H9 (cell line): Measurements from ENCODE around the gene IDE. TPM values are rescaled to one million over a fixed set of nuclear protein-coding genes. Genes with fewer than 3 reads are reported as not detected.

ENCODE experiments used
- DNase-seq: peaks from one replicate; pipeline ENCODE4 v3.0.0-alpha.2; 2017
- H2AFZ ChIP-seq: one replicate; pipeline ENCODE4 v1.6.1; 2013; ENCODE audit warnings: mild to moderate bottlenecking, low read length, control low read depth, moderate library complexity
- H2AK5ac ChIP-seq: 2 replicates; pipeline ENCODE4 v1.6.1; 2013; ENCODE audit warnings: low read length, control low read depth, mixed read lengths; ENCODE audit not compliant: insufficient read length
- H2BK120ac ChIP-seq: one replicate; pipeline ENCODE4 v1.6.1; 2013; ENCODE audit warnings: low read depth, mild to moderate bottlenecking, low read length, control low read depth, inconsistent platforms; ENCODE audit not compliant: poor library complexity, severe bottlenecking
- H2BK12ac ChIP-seq: 2 replicates; pipeline ENCODE4 v1.6.1; 2013; ENCODE audit warnings: low read length, control low read depth, mixed read lengths, low read depth; ENCODE audit not compliant: insufficient read length
- H2BK15ac ChIP-seq: 2 replicates; pipeline ENCODE4 v1.6.1; 2013; ENCODE audit warnings: low read depth, low read length, control low read depth
- H2BK20ac ChIP-seq: one replicate; pipeline ENCODE4 v1.6.1; 2013; ENCODE audit warnings: low read depth, mild to moderate bottlenecking, low read length, control low read depth, inconsistent platforms; ENCODE audit not compliant: poor library complexity, severe bottlenecking
- H2BK5ac ChIP-seq: 2 replicates; pipeline ENCODE4 v1.6.1; 2013; ENCODE audit warnings: low read length, control low read depth, mixed read lengths; ENCODE audit not compliant: insufficient read length
- H3K14ac ChIP-seq: 2 replicates; pipeline ENCODE4 v1.6.1; 2013; ENCODE audit warnings: low read length, control low read depth; ENCODE audit not compliant: insufficient read depth
- H3K18ac ChIP-seq: 2 replicates; pipeline ENCODE4 v1.6.1; 2013; ENCODE audit warnings: low read depth, mild to moderate bottlenecking, mixed read lengths, low read length, control low read depth; ENCODE audit not compliant: insufficient read length
- H3K23ac ChIP-seq: 2 replicates; pipeline ENCODE4 v1.6.1; 2013; ENCODE audit warnings: low read length, control low read depth, mixed read lengths, low read depth; ENCODE audit not compliant: insufficient read length
- H3K23me2 ChIP-seq: 2 replicates; pipeline ENCODE4 v1.6.1; 2013; ENCODE audit warnings: low read depth, mild to moderate bottlenecking, mixed read lengths, low read length, control low read depth; ENCODE audit not compliant: insufficient read length, poor library complexity, severe bottlenecking
- H3K27ac ChIP-seq: 2 replicates; pipeline ENCODE4 v1.5.1; 2013; ENCODE audit warnings: low read length, control low read depth, mixed read lengths, low read depth; ENCODE audit not compliant: insufficient read length
- H3K27me3 ChIP-seq: 2 replicates; pipeline ENCODE4 v1.6.1; 2013; ENCODE audit warnings: low read length, control low read depth, inconsistent platforms; ENCODE audit not compliant: insufficient read depth
- H3K4ac ChIP-seq: 2 replicates; pipeline ENCODE4 v1.6.1; 2013; ENCODE audit warnings: low read depth, mild to moderate bottlenecking, control low read depth, inconsistent platforms, low read length, moderate library complexity
- H3K4me1 ChIP-seq: 2 replicates; pipeline ENCODE4 v1.6.1; 2013; ENCODE audit warnings: low read length, control low read depth, inconsistent platforms; ENCODE audit not compliant: insufficient read depth
- H3K4me2 ChIP-seq: 2 replicates; pipeline ENCODE4 v1.6.1; 2013; ENCODE audit warnings: low read length, control low read depth, mixed read lengths; ENCODE audit not compliant: insufficient read length, insufficient read depth
- H3K56ac ChIP-seq: 2 replicates; pipeline ENCODE4 v1.6.1; 2013; ENCODE audit warnings: low read depth, mild to moderate bottlenecking, mixed read lengths, low read length, control low read depth; ENCODE audit not compliant: insufficient read length
- H3K79me1 ChIP-seq: 2 replicates; pipeline ENCODE4 v1.6.1; 2013; ENCODE audit warnings: low read depth, mild to moderate bottlenecking, moderate library complexity, low read length, control low read depth, inconsistent platforms; ENCODE audit not compliant: insufficient read depth, poor library complexity, severe bottlenecking
- H3K79me2 ChIP-seq: 2 replicates; pipeline ENCODE4 v1.6.1; 2013; ENCODE audit warnings: low read length, control low read depth, inconsistent platforms; ENCODE audit not compliant: insufficient read depth
- H3K9ac ChIP-seq: 2 replicates; pipeline ENCODE4 v1.6.1; 2013; ENCODE audit warnings: low read length, control low read depth, mixed read lengths; ENCODE audit not compliant: insufficient read length; ENCODE audit errors: extremely low read depth
- H3K9me3 ChIP-seq: one replicate; pipeline ENCODE4 v1.6.1; 2013; ENCODE audit warnings: low read depth, low read length, inconsistent platforms; ENCODE audit not compliant: control insufficient read depth
- H3T11ph ChIP-seq: one replicate; pipeline ENCODE4 v1.6.1; 2013; ENCODE audit warnings: mild to moderate bottlenecking, low read length, control low read depth, inconsistent platforms
- H4K20me1 ChIP-seq: one replicate; pipeline ENCODE4 v1.6.1; 2013; ENCODE audit not compliant: control insufficient read depth, insufficient read length, insufficient read depth
- H4K5ac ChIP-seq: 2 replicates; pipeline ENCODE4 v1.6.1; 2013; ENCODE audit warnings: low read depth, mild to moderate bottlenecking, mixed read lengths, low read length, control low read depth; ENCODE audit not compliant: insufficient read length
- H4K8ac ChIP-seq: replicated peaks from 2 replicates; pipeline ENCODE4 v1.6.1; 2013; ENCODE audit warnings: low read length, control low read depth, mixed read lengths, low read depth; ENCODE audit not compliant: insufficient read length
- H4K91ac ChIP-seq: 2 replicates; pipeline ENCODE4 v1.6.1; 2013; ENCODE audit warnings: low read depth, mild to moderate bottlenecking, moderate library complexity, mixed read lengths, low read length, control low read depth; ENCODE audit not compliant: insufficient read length
- H3K27ac Mint-ChIP-seq, 3 experiments: 2 replicates in 2 of 3; 3 replicates in 1 of 3; pipeline ENCODE4 v1.8.0; 2020 to 2021; ENCODE audit warnings: mixed read lengths in 3 of 3, mild to moderate bottlenecking in 1 of 3, moderate library complexity in 1 of 3
- H3K27me3 Mint-ChIP-seq: 2 replicates; pipeline ENCODE4 v1.8.0; 2021; ENCODE audit warnings: low read depth, mild to moderate bottlenecking, moderate library complexity, mixed read lengths
- H3K36me3 Mint-ChIP-seq, 3 experiments: 2 replicates in 2 of 3; 3 replicates in 1 of 3; pipeline ENCODE4 v1.8.0; 2020 to 2021; ENCODE audit warnings: low read depth in 3 of 3, mixed read lengths in 3 of 3; ENCODE audit not compliant: insufficient read depth in 1 of 3
- H3K4me1 Mint-ChIP-seq, 2 experiments: 2 replicates each; pipeline ENCODE4 v1.8.0; 2020; ENCODE audit warnings: mixed read lengths in 2 of 2
- H3K4me3 Mint-ChIP-seq, 2 experiments: 2 replicates in 1 of 2; 3 replicates in 1 of 2; pipeline ENCODE4 v1.8.0; 2020 to 2021; ENCODE audit warnings: mild to moderate bottlenecking in 2 of 2, mixed read lengths in 2 of 2, moderate library complexity in 1 of 2
- H3K9me3 Mint-ChIP-seq, 2 experiments: 2 replicates in 1 of 2; 3 replicates in 1 of 2; pipeline ENCODE4 v1.8.0; 2020; ENCODE audit warnings: mild to moderate bottlenecking in 2 of 2, mixed read lengths in 2 of 2, moderate library complexity in 1 of 2
- CTCF ChIP-seq: fragments of 200-600 bp; sonication (generic); conservative IDR thresholded peaks from 3 replicates; pipeline ENCODE4 v1.8.0; 2021; ENCODE audit warnings: antibody characterized with exemption, mild to moderate bottlenecking
- WGBS: extraction: QIAGEN DNeasy Blood & Tissue Kit; methylation state at CpG from one replicate; pipeline ENCODE4 v1.1.7; 2013; ENCODE audit warnings: missing lambda C conversion rate, low lambda C conversion rate, mixed read lengths; ENCODE audit not compliant: insufficient read length; ENCODE audit errors: extremely low coverage; 5-methylcytosine and 5-hydroxymethylcytosine counted together
- total RNA-seq: library from RNA; stranded (reverse); gene quantifications from 2 replicates; pipeline ENCODE4 v1.2.1, GENCODE V29; 2021

The IDE gene
- total RNA-seq, 1 experiment from 2014 or later, result 48.9 TPM

GRCh38 chr10:92420546-92421275 lies 153.2 kb downstream of the IDE start:
- H3K23me2 ChIP-seq, result peaks cover 4% of the 10 kb centered on the region
- H3K18ac ChIP-seq, result no peak overlapping the region
- H2AFZ ChIP-seq, result no peak overlapping the region
- no CpG with 5 or more reads among the region's 46 CpGs for WGBS
- no peak overlapping the region for H3T11ph ChIP-seq
- H3K4me1 ChIP-seq, result no peaks in the 10 kb centered on the region
- no peak overlapping the region for H3K4me2 ChIP-seq
- no peak overlapping the region for H4K5ac ChIP-seq
- no peak for TF ChIP-seq CTCF
- H3K9me3 ChIP-seq, result peaks cover 9% of the 10 kb centered on the region
- H3K79me2 ChIP-seq, result no peaks in the 10 kb centered on the region
- Mint-ChIP-seq H3K36me3 (peaks cover 0 to 4% (median 0%) of the 10 kb centered on the region in 3 experiments; a peak in 5 of 7 replicates), H3K27me3 (peaks cover 8% of the 10 kb centered on the region), H3K4me3 (no peak overlapping the region; a peak in 1 of 5 replicates), H3K9me3 (peaks cover 8 to 18% of the 10 kb centered on the region in 2 experiments), H3K27ac (peak overlapping the region in 1 of 3 experiments; percentile 86; a peak in 3 of 7 replicates), H3K4me1 (peaks cover 12 to 15% of the 10 kb centered on the region in 2 experiments)
- no peak overlapping the region for H2BK12ac ChIP-seq
- H3K27me3 ChIP-seq, result no peaks in the 10 kb centered on the region
- no peak overlapping the region for H2BK15ac ChIP-seq
- DNase-seq, result peak; percentile 50
- H2AK5ac ChIP-seq, result no peak overlapping the region
- H2BK120ac ChIP-seq, result no peak overlapping the region
- no peak overlapping the region for H3K9ac ChIP-seq
- H3K56ac ChIP-seq, result no peak overlapping the region
- H3K23ac ChIP-seq, result no peak overlapping the region
- H4K91ac ChIP-seq, result no peak overlapping the region
- H3K14ac ChIP-seq, result no peak overlapping the region
- no peaks in the 10 kb centered on the region for H4K20me1 ChIP-seq
- H3K79me1 ChIP-seq, result no peaks in the 10 kb centered on the region
- H3K4ac ChIP-seq, result no peak overlapping the region
- no peak overlapping the region for H4K8ac ChIP-seq
- H2BK20ac ChIP-seq, result no peak overlapping the region
- H2BK5ac ChIP-seq, result no peak overlapping the region
- no peak overlapping the region for H3K27ac ChIP-seq
